Activated CD4-positive, alpha-beta memory T cell treated with anti-CD3 and anti-CD28 coated beads for 36 hours (primary cell): Measurements from ENCODE around the gene BSN. TPM values are rescaled to one million over a fixed set of nuclear protein-coding genes. Genes with fewer than 3 reads are reported as not detected.

Experiments used
- CTCF ChIA-PET: fragments of 350-600 bp; sonication (Branson Sonifier 250); formaldehyde crosslinking; loops from one replicate; lab custom pipeline; 2021; ENCODE audit warnings: antibody characterized with exemption, inconsistent platforms; lab: Charles Lee
- POLR2A ChIA-PET: fragments of 350-600 bp; sonication (Branson Sonifier 250); formaldehyde crosslinking; loops from one replicate; lab custom pipeline; 2021; ENCODE audit warnings: antibody characterized with exemption; lab: Charles Lee
- DNase-seq: peaks from one replicate; pipeline ENCODE4 v3.0.0-alpha.2; 2020
- H3K27ac Mint-ChIP-seq: one replicate; pipeline ENCODE4 v1.8.0; 2021; ENCODE audit warnings: mixed read lengths
- H3K27me3 Mint-ChIP-seq: one replicate; pipeline ENCODE4 v1.8.0; 2021; ENCODE audit warnings: mixed read lengths
- H3K36me3 Mint-ChIP-seq: one replicate; pipeline ENCODE4 v1.8.0; 2021; ENCODE audit warnings: mixed read lengths
- H3K4me1 Mint-ChIP-seq: one replicate; pipeline ENCODE4 v1.8.0; 2021; ENCODE audit warnings: low read depth, mixed read lengths
- H3K4me3 Mint-ChIP-seq: one replicate; pipeline ENCODE4 v1.8.0; 2021; ENCODE audit warnings: mild to moderate bottlenecking, mixed read lengths
- H3K9me3 Mint-ChIP-seq: one replicate; pipeline ENCODE4 v1.8.0; 2021; ENCODE audit warnings: mixed read lengths
- intact Hi-C: fragments of 100-400 bp; cut with micrococcal nuclease; formaldehyde crosslinking; loops from one replicate; pipeline ENCODE4 v1.15.1; 2023
- total RNA-seq, 2 experiments: library from RNA; stranded (reverse); gene quantifications; one replicate each; pipeline ENCODE4 v1.2.3, GENCODE V29; 2021

BSN gene
- total RNA-seq, 2 experiments from 2014 or later, result 0.05 to 0.07 TPM

GRCh38 chr3:49639551-49639950 lies 85.3 kb downstream of the BSN start:
- CTCF ChIA-PET, result no interaction called here
- H3K27me3 Mint-ChIP-seq, result no peaks in the 10 kb centered on the region
- H3K27ac Mint-ChIP-seq, result no peak overlapping the region
- H3K4me3 Mint-ChIP-seq, result no peak overlapping the region
- DNase-seq, result no peak
- H3K36me3 Mint-ChIP-seq, result no peaks in the 10 kb centered on the region
- POLR2A ChIA-PET, result no interaction called here
- no peaks in the 10 kb centered on the region for H3K9me3 Mint-ChIP-seq
- intact Hi-C loops, result no loop called here
- H3K4me1 Mint-ChIP-seq, result peaks cover 6% of the 10 kb centered on the region

GRCh38 chr3:49641292-49641691 lies 87.0 kb downstream of the BSN start:
- Mint-ChIP-seq H3K36me3 (no peaks in the 10 kb centered on the region), H3K4me3 (no peak overlapping the region), H3K27me3 (no peaks in the 10 kb centered on the region), H3K4me1 (peaks cover 4% of the 10 kb centered on the region), H3K9me3 (no peaks in the 10 kb centered on the region), H3K27ac (no peak overlapping the region)
- intact Hi-C loops, result no loop called here
- CTCF ChIA-PET, result interaction anchor here (1.4 to 1.5 kb wide), 2 partner anchors 30 to 101 kb away, joined by 3 to 5 read pairs; no protein-coding TSS in a partner anchor
- POLR2A ChIA-PET, result no interaction called here
- DNase-seq, result no peak

- intact Hi-C loops, result no loop called here
- ChIA-PET CTCF (interaction anchor here (0.5 kb wide), 1 partner anchor 33 kb away, joined by 4 read pairs; no protein-coding TSS in a partner anchor), POLR2A (no interaction called here)
- Mint-ChIP-seq H3K36me3 (no peaks in the 10 kb centered on the region), H3K9me3 (no peaks in the 10 kb centered on the region), H3K27ac (no peak overlapping the region), H3K27me3 (no peaks in the 10 kb centered on the region), H3K4me1 (peaks cover under 1% of the 10 kb centered on the region), H3K4me3 (no peak overlapping the region)
- DNase-seq, result no peak
Measured at GRCh38 chr3:49641921-49642707, 87.8 kb downstream of the BSN start.

- H3K27me3 Mint-ChIP-seq, result no peaks in the 10 kb centered on the region
- no peak overlapping the region for H3K27ac Mint-ChIP-seq
- ChIA-PET CTCF (interaction anchor here (0.5 kb wide), 1 partner anchor 34 kb away, joined by 4 read pairs; no protein-coding TSS in a partner anchor), POLR2A (no interaction called here)
- intact Hi-C loops, result no loop called here
- H3K36me3 Mint-ChIP-seq, result no peaks in the 10 kb centered on the region
- DNase-seq, result no peak
- H3K9me3 Mint-ChIP-seq, result no peaks in the 10 kb centered on the region
- no peaks in the 10 kb centered on the region for H3K4me1 Mint-ChIP-seq
- H3K4me3 Mint-ChIP-seq, result no peak overlapping the region
Measured at GRCh38 chr3:49642708-49643145, 88.5 kb downstream of the BSN start.

GRCh38 chr3:49644684-49645083 lies 90.4 kb downstream of the BSN start:
- ChIA-PET CTCF (interaction anchor here (1.1 kb wide), 1 partner anchor 27 kb away, joined by 4 read pairs; no protein-coding TSS in a partner anchor), POLR2A (no interaction called here)
- Mint-ChIP-seq H3K27ac (no peak overlapping the region), H3K4me1 (no peaks in the 10 kb centered on the region), H3K27me3 (no peaks in the 10 kb centered on the region), H3K9me3 (no peaks in the 10 kb centered on the region), H3K4me3 (no peak overlapping the region), H3K36me3 (no peaks in the 10 kb centered on the region)
- intact Hi-C loops, result no loop called here
- no peak for DNase-seq

- Mint-ChIP-seq H3K36me3 (no peaks in the 10 kb centered on the region), H3K27me3 (no peaks in the 10 kb centered on the region), H3K27ac (no peak overlapping the region), H3K4me3 (no peak overlapping the region), H3K9me3 (no peaks in the 10 kb centered on the region), H3K4me1 (no peaks in the 10 kb centered on the region)
- no peak for DNase-seq
- intact Hi-C loops, result no loop called here
- ChIA-PET CTCF (interaction anchor here (1.0 kb wide), 1 partner anchor 106 kb away, joined by 4 read pairs; no protein-coding TSS in a partner anchor), POLR2A (no interaction called here)
Measured at GRCh38 chr3:49646236-49646635, 92.0 kb downstream of the BSN start.

- CTCF ChIA-PET, result interaction anchor here (0.5 to 0.6 kb wide), 2 partner anchors 36 to 305 kb away, joined by 3 to 4 read pairs; no protein-coding TSS in a partner anchor
- POLR2A ChIA-PET, result no interaction called here
- no peaks in the 10 kb centered on the region for H3K9me3 Mint-ChIP-seq
- H3K4me1 Mint-ChIP-seq, result no peaks in the 10 kb centered on the region
- no peak overlapping the region for H3K4me3 Mint-ChIP-seq
- no peak overlapping the region for H3K27ac Mint-ChIP-seq
- H3K27me3 Mint-ChIP-seq, result no peaks in the 10 kb centered on the region
- no peaks in the 10 kb centered on the region for H3K36me3 Mint-ChIP-seq
- intact Hi-C loops, result no loop called here
- DNase-seq, result no peak
Measured at GRCh38 chr3:49647741-49648140, 93.5 kb downstream of the BSN start.

GRCh38 chr3:49648354-49649019 lies 94.2 kb downstream of the BSN start:
- intact Hi-C loops, result no loop called here

GRCh38 chr3:49649576-49649975 lies 95.3 kb downstream of the BSN start:
- DNase-seq, result no peak
- H3K27me3 Mint-ChIP-seq, result no peaks in the 10 kb centered on the region
- CTCF ChIA-PET, result no interaction called here
- POLR2A ChIA-PET, result no interaction called here
- no peaks in the 10 kb centered on the region for H3K36me3 Mint-ChIP-seq
- no peaks in the 10 kb centered on the region for H3K4me1 Mint-ChIP-seq
- no peaks in the 10 kb centered on the region for H3K9me3 Mint-ChIP-seq
- intact Hi-C loops, result no loop called here
- no peak overlapping the region for H3K4me3 Mint-ChIP-seq
- no peak overlapping the region for H3K27ac Mint-ChIP-seq

More at GRCh38 chr3:49648354-49649019, 94.2 kb downstream of the BSN start:
- Mint-ChIP-seq H3K27ac (no peak overlapping the region), H3K36me3 (no peaks in the 10 kb centered on the region), H3K27me3 (no peaks in the 10 kb centered on the region), H3K9me3 (no peaks in the 10 kb centered on the region), H3K4me1 (no peaks in the 10 kb centered on the region), H3K4me3 (no peak overlapping the region)
- ChIA-PET CTCF (interaction anchor here (0.5 kb wide), 1 partner anchor 37 kb away, joined by 3 read pairs; no protein-coding TSS in a partner anchor), POLR2A (interaction anchor here (0.5 kb wide), 1 partner anchor 603 kb away, joined by 3 read pairs; no protein-coding TSS in a partner anchor)
- no peak for DNase-seq

- no peak for DNase-seq
- POLR2A ChIA-PET, result no interaction called here
- Mint-ChIP-seq H3K4me3 (no peak overlapping the region), H3K27me3 (no peaks in the 10 kb centered on the region), H3K9me3 (no peaks in the 10 kb centered on the region), H3K36me3 (no peaks in the 10 kb centered on the region), H3K4me1 (no peaks in the 10 kb centered on the region), H3K27ac (no peak overlapping the region)
- intact Hi-C loops, result no loop called here
- CTCF ChIA-PET, result no interaction called here
Measured at GRCh38 chr3:49650177-49650576, 95.9 kb downstream of the BSN start.

- ChIA-PET CTCF (interaction anchor here (1.0 kb wide), 1 partner anchor 111 kb away, joined by 3 read pairs; no protein-coding TSS in a partner anchor), POLR2A (no interaction called here)
- Mint-ChIP-seq H3K27ac (no peak overlapping the region), H3K4me3 (no peak overlapping the region), H3K27me3 (no peaks in the 10 kb centered on the region), H3K36me3 (no peaks in the 10 kb centered on the region), H3K9me3 (no peaks in the 10 kb centered on the region), H3K4me1 (no peaks in the 10 kb centered on the region)
- DNase-seq, result no peak
- intact Hi-C loops, result no loop called here
Measured at GRCh38 chr3:49650637-49651036, 96.4 kb downstream of the BSN start.

- DNase-seq, result no peak
- no peaks in the 10 kb centered on the region for H3K4me1 Mint-ChIP-seq
- H3K36me3 Mint-ChIP-seq, result no peaks in the 10 kb centered on the region
- intact Hi-C loops, result no loop called here
- H3K4me3 Mint-ChIP-seq, result no peak overlapping the region
- ChIA-PET POLR2A (no interaction called here), CTCF (interaction anchor here (0.9 to 1.1 kb wide), 2 partner anchors 19 to 113 kb away, joined by 3 to 4 read pairs; no protein-coding TSS in a partner anchor)
- no peak overlapping the region for H3K27ac Mint-ChIP-seq
- H3K9me3 Mint-ChIP-seq, result no peaks in the 10 kb centered on the region
- no peaks in the 10 kb centered on the region for H3K27me3 Mint-ChIP-seq
Measured at GRCh38 chr3:49652218-49652902, 98.1 kb downstream of the BSN start.
